ENCODE data around the gene CELF2.

The CELF2 gene

GRCh38 chr10:11378835-11379234 lies 361.2 kb downstream of the CELF2 start:
- no peak for DNase-seq (ENCODE audit: low spot score)
- H3K27ac ChIP-seq = no peak overlapping the region
- POLR2A ChIA-PET (ENCODE audit: low non-redundant PET) = no interaction called here
- CTCF ChIA-PET = no interaction called here
- no peak for TF ChIP-seq CTCF (conservative IDR thresholded peaks at IDR 0.05; ENCODE audit: low read depth)

GRCh38 chr10:11379771-11380170 lies 362.1 kb downstream of the CELF2 start:
- POLR2A ChIA-PET (ENCODE audit: low non-redundant PET) = no interaction called here
- CTCF ChIA-PET = no interaction called here
- H3K27ac ChIP-seq = no peak overlapping the region
- no peak for DNase-seq (ENCODE audit: low spot score)
- TF ChIP-seq CTCF (conservative IDR thresholded peaks at IDR 0.05; ENCODE audit: low read depth) = no peak

GRCh38 chr10:11381023-11381422 lies 363.4 kb downstream of the CELF2 start:
- peak; percentile 28 for DNase-seq (ENCODE audit: low spot score)
- no peak overlapping the region for H3K27ac ChIP-seq
- CTCF ChIA-PET = no interaction called here
- TF ChIP-seq CTCF (conservative IDR thresholded peaks at IDR 0.05; ENCODE audit: low read depth) = no peak
- POLR2A ChIA-PET (ENCODE audit: low non-redundant PET) = no interaction called here

- no peak for TF ChIP-seq CTCF (conservative IDR thresholded peaks at IDR 0.05; ENCODE audit: low read depth)
- H3K27ac ChIP-seq = no peak overlapping the region
- no peak for DNase-seq (ENCODE audit: low spot score)
- ChIA-PET POLR2A (ENCODE audit: low non-redundant PET) (no interaction called here), CTCF (no interaction called here)
These were observed 363.8 kb downstream of the CELF2 start for GRCh38 chr10:11381511-11381910.

GRCh38 chr10:11382187-11382586 lies 364.5 kb downstream of the CELF2 start:
- TF ChIP-seq CTCF (conservative IDR thresholded peaks at IDR 0.05; ENCODE audit: low read depth) = no peak
- ChIA-PET POLR2A (ENCODE audit: low non-redundant PET) (no interaction called here), CTCF (no interaction called here)
- no peak for DNase-seq (ENCODE audit: low spot score)
- no peak overlapping the region for H3K27ac ChIP-seq

GRCh38 chr10:11386044-11386443 lies 368.4 kb downstream of the CELF2 start:
- POLR2A ChIA-PET (ENCODE audit: low non-redundant PET) = no interaction called here
- H3K27ac ChIP-seq = no peak overlapping the region
- no peak for DNase-seq (ENCODE audit: low spot score)
- CTCF ChIA-PET = no interaction called here
- TF ChIP-seq CTCF (conservative IDR thresholded peaks at IDR 0.05; ENCODE audit: low read depth) = no peak

Measured in RWPE1 (cell line).